GM18951 (cell line): ENCODE data around the gene PHLPP1.

Experiments
- POLR2A ChIP-seq: IDR thresholded peaks from 4 replicates; pipeline ENCODE4 v1.6.1; 2011; ENCODE audit warnings: mild to moderate bottlenecking; ENCODE audit not compliant: insufficient read length, insufficient read depth; ENCODE audit errors: extremely low read depth
- in situ Hi-C: fragments of 300-500 bp; cut with MboI; formaldehyde crosslinking; loops from one replicate; pipeline ENCODE4 v1.12.0; 2022; ENCODE audit warnings: low sequenced_read_pairs, mixed read lengths, inconsistent platforms; ENCODE audit not compliant: unreplicated experiment

Gene PHLPP1

DNA sequence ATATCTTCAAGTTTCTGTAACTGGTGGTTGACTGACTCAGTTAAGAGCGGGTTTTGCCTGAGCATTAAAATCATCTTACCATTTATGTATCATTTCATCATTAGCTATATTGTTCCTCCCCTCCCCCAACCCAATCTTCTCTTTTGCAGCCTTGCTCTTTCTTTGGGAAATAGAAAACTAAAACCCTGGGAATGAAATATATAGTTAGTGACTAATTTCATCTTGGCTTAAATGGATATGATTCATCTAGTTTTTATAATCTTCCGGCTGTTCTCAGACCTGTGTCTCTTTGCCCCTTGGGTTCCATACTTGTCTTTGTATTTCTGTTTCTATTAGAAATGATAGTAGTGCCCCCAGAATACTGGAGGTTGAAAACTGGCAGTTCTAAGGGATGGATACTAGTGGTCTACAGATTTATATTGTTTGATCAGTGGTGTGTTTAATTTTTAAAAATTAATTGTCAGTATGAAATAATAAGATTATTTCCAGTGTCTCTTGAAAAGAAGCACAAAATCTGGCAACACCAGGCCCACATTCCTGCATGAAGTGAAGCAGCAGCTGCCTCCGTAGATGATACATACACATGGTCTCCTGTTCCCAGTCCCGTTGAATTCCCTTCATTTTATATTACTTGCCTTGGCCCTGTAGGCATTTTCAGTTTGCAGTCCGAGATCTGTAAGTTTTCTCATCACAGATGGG, 44.5 kb downstream of the PHLPP1 start:
- TF ChIP-seq POLR2A = no peak
- in situ Hi-C loops = no loop called here

DNA sequence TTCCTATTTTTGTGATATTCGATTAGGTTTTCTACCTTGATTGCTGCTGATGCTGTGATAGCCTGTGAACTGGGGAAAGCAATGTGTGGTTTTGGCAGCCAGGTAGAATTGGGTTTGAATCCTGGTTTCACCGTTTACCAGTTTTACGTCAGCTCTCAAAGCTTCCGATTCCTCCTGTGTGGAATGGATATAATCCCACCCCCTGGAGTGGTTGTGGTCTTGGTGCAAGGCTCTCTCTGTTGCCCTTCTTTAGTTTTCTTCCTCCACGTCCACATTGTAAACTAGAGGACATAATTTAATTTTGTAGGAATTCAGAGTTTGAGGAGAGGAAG, 45.0 kb downstream of the PHLPP1 start:
- in situ Hi-C loops = no loop called here
- no peak for TF ChIP-seq POLR2A

DNA sequence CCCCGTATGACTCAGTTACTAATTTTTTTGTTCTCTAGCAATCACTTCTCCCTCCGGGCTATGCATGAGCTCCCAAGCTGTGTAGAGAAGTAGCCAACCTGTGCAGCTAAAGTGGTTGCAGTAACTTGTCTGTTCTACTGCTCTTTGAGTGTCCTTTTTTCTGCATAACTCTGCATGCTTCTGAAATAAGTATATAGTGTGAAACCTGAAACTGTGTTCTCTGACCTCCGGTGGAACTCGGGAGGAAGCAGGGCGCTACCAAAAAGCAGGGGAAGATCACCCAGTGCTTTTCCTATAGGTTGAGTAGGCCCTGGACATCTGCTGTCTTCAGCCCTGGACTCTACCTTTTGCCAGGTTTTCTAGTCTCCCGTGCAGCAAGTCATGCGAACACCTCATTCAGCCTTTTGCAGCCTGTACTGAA, 47.8 kb downstream of the PHLPP1 start:
- no peak for TF ChIP-seq POLR2A
- in situ Hi-C loops = no loop called here

DNA sequence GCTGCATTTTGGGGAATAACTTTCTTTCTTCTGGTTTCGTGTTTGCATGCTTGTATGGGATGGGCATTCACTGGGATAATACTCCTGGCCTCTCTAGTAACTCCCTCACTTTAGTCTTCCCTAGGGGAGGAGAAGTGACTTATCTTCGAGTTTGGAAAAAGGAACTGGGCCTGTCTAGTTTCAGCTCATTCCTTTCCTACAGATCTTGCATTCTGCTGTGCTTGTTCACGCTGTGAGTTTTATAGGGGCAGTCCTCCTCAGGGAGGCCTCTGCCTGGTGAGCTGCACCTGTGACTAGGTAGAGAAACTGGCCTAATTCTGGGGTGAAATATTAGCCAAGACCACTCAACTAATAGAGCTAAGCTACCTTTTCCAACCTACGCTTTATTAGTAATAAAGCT, 50.9 kb downstream of the PHLPP1 start:
- no peak for TF ChIP-seq POLR2A
- in situ Hi-C loops = no loop called here

DNA sequence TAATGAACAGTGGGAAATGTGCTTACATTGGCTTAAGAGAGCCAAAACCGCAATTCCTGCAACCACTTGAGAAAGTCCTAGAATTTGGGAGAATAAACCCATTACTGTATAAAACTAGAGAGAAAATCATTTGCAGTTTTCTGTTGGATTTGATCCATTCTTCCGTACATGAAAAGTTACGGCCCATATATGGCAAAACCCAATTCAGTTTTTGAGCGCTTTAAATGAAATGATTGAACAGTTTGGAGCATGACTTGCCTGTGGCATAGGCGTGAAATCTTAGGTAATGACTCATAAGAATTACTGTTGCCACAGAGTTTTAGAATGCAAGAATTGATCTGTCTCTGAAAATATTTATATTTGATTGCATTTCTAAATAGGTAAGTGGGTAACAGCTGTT, 52.0 kb downstream of the PHLPP1 start:
- in situ Hi-C loops = no loop called here
- no peak for TF ChIP-seq POLR2A

DNA sequence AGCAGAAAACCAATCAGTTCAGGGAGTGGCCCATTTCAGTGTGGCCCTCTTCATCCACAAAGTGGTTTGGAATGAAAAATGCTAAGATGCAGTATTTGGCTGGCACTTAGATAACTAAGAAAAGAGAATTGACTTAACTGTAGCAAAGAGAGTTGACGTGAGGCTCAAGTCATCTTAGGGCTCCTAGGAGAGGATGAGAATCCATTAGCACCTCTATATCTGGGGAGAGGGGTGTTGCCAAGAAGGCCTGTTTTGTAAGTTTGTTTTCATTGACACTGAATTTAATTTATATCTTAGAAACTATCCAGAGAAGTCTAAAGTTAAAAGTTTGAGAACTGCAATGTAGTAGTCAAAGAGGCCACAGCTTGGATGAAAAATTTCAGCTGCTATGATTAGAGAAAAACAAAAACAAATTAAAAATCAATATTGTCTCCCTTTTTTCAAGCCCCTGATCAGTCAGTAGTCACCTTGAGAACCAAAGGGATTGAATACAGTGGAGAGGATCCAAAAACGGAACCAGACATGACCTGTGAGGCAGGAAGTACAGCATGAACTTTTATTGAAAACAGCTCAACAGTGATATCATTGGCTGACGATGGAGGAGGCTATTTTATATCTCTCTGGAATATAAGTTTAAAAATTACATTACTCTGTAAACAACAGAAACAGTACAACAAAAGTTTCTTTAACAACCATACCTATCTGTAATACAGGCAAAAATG, 52.7 kb downstream of the PHLPP1 start:
- TF ChIP-seq POLR2A = no peak
- in situ Hi-C loops = no loop called here

DNA sequence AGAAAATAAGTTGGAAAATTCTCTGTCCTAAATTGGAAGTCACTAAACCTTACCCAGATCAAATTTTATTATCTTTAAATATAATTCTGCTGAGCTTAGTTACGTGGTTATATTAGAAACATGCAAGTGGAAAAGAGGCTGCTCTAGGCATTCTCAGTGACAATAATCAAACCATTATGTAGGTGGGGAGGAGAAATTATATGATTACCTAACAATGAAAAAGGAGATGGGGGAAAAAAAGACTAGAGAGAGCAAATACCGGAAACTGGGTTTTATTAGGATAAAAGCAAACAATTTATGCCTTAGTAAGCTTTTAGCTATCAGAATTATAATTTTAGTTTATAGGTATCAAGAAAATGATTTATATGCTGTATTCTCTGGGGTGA, 53.2 kb downstream of the PHLPP1 start:
- in situ Hi-C loops = no loop called here
- no peak for TF ChIP-seq POLR2A

DNA sequence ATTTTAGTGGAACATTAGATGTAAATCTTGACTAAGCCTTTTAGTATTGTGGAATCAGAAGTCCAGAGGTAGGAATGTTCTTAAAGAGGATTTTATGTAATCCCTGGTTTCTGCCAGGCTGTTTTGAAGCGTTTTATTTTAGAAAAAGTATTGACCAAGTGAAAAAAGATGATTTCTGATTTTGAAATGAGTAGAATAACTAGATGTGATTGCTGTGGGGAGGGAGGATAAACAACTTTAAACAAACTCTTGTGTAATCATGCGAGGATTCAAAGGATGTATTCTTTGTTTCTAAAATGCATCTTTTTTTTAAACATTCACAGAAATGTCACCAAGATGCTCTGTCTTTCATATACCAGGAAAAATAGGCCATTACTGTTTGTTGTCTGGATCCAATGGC, 53.9 kb downstream of the PHLPP1 start:
- in situ Hi-C loops = no loop called here
- TF ChIP-seq POLR2A = no peak

DNA sequence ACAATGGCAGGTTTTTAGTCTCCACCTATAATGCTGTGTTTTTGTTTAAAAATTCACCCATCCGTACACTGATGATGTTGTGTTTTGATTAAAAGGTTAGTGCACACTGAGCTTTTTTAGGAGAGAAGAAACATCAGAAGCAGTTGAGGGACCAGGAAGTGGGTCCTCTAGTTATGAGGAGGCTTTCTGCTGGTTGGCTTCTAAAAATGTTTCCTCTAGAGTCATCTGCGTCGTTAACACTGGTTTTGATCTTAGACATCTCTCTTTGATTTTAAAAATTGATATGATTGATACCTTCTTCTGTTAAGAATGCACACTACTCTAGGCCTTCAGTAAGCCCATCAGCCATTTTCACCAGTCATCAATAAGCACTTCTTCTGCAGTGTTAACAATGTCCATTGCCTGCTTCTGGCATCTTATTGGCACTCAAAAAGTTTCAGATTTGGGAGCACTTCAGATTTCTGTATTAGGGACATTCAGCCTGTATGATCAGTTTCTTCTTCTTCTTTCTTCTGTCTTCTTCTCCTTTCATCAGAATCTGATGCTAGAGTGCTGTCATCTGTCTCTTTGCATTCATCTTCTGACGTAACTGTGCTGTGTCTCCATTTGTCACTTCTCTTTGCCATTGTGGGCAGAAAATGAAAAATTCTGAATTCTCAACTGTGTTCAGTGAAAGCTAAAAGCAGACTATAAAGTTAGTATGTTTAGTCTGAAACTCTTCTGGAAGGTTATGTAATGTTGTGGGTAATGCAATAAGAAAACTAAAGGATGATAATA, 56.3 kb downstream of the PHLPP1 start:
- in situ Hi-C loops = no loop called here
- no peak for TF ChIP-seq POLR2A

DNA sequence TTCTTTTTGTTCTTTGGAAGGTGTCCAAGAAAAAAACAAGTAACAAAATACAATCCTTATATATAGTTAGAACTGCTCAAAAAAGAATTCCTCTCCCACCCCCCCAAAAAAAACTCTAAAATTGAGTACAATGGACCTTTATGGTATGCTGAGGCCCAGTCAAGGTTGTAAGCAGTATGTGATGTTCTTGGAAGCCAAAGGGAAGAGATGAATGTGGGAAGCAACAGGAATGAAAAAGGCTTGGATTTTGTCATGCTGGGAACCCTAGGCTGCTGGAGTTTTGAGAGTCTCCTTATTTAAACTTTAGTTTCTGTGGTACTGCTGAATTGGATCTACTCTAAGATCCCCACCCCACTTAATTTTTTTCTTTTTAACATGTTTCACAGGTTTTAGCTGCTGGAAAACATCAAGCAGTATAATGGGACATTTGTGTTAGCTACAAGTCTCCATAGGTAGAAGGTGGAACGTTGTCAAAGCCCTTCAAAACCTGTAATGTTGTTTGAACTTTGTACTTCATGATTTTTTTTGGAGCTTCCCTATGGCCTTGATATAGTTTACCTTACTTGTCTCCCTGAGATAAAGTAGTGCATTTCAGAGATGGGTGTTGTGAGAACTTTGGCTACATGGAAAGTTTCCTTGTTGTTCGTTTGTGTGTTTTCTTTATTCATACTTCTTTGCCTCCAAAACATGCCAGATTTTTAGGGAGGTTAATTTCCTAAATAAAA, 57.7 kb downstream of the PHLPP1 start:
- in situ Hi-C loops = no loop called here
- TF ChIP-seq POLR2A = no peak

DNA sequence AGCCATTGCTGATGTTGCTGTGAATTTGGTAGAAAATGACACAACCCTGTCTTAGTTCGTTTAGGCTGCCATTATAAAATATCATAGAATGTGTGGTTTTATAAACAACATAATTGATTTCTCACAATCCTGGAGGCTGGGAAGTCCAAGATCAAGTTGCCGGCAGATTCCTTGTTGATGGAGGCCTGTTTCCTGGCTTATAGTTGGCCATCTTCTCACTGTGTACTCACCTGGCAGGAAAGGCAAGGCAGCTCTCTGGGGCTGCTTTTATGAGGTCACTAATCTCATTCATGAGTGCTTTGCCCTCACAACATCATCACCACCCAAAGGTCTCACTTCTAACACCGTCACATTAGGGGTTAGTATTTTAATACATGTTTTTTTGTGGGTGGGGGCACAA, 58.4 kb downstream of the PHLPP1 start:
- no peak for TF ChIP-seq POLR2A
- in situ Hi-C loops = no loop called here

DNA sequence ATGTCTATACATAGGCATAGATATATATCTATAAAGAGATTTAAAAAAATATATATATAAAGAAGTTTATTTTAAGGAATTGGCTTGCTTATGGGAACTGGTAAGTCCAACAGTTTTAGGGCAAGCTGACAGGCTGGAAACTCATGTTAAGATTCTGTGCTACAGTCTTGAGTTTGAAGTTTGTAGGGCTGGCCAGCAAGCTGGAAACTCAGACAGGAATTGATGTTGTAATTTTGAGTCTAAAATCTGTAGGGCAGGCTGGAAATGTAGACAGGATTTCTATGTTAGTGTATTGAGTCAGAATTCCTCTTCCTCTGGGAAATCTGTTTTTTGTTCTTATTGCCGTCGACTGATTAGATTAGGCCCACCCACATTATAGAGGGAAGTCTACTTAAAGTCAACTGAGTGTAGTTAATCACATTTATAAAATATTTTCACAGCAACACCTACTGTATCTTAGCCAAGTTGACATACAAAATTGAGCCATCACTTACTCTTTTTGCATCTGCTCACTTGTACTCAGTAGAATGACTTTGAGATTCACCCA, 60.8 kb downstream of the PHLPP1 start:
- in situ Hi-C loops = no loop called here
- no peak for TF ChIP-seq POLR2A

DNA sequence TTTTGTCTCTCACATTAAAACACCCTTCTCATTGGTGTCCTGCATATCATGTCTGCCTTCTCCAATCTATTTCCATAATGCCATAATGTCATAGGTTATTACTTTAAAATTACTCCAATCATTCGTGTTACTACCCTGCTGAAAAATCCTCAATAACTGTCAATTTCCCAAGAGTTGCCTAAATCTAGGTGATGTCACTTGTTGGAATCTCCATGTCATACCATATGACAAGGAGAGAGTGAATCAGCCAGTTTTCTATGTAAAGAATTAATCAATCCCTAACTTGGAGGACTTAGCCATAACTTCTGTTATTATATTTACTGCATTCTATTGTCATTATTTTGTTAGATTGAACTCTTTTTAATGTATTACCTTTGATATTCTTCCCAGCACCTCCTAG, 62.5 kb downstream of the PHLPP1 start:
- in situ Hi-C loops = no loop called here
- TF ChIP-seq POLR2A = no peak
